GM19438 (cell line): ENCODE measurements around the gene EVC2.

Experiments
- ATAC-seq: cut with Tn5 transposase; IDR thresholded peaks from one replicate; pipeline ENCODE4 v1.9.1; 2021; ENCODE audit warnings: low read depth; ENCODE audit not compliant: unreplicated experiment

The EVC2 gene

DNA sequence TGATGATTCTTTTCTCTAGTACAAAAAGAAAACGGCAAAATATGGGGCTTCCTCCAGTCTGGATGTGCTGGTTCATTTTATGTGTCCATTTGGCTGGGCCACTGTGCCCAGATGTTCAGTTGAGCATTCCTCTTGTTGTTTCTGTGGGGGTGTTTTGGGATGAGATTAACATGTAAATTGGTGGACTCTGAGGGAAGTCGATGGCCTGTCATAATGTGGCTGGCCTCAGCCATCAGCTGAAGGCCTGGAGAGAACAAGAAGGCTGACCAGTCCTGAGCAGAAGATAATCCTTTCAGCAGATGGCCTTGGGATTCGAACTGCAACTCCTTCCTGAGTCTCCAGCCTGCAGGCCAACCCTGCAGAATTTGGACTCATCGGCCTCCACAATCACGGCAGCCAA is 136.7 kb downstream of the EVC2 start:
- no peak for ATAC-seq

DNA sequence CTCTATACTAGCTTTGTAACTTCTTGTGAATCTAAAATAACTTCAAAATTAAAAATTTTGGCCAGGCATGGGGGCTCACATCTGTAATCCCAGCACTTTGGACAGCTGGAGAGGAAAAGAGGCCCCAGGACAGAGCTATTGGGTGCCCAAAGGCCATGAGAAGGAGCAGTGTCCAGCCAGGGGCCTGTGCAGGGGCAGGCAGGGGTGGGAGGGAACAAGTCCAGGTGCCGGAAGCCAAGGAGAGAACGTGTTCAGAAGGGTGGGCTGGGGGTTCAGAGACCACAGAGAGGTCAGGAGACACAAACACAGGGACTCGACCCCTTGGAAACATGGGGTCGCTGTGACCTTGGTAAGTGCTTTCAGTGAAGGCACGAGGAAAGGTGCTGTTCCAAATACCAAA is 138.9 kb downstream of the EVC2 start:
- ATAC-seq: no peak

- ATAC-seq: no peak
These were observed 139.4 kb downstream of the EVC2 start for GRCh38 chr4:5568931-5569330.

- no peak for ATAC-seq
These were observed 140.0 kb downstream of the EVC2 start for GRCh38 chr4:5568336-5568735.

DNA sequence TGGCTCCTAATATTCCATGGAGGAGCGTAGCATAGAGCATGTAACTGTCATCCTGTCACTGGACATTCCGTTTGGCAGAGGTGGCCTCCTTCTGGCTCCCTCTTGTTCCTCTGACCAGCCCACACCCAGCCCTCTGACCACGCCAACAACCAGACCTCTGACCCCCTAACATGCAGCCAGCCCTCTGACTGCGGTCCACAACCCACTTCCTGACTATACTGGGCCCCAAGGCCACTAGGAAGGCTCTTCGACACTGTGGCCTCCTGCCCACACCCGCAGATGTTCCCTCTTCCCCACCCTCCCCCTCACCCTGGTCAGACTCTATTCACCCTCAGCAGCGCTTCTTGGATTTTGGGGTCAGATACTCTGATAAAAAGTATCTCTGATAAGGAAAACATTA is 141.4 kb downstream of the EVC2 start:
- no peak for ATAC-seq

GRCh38 chr4:5566526-5566925 is 141.8 kb downstream of the EVC2 start:
- no peak for ATAC-seq

DNA sequence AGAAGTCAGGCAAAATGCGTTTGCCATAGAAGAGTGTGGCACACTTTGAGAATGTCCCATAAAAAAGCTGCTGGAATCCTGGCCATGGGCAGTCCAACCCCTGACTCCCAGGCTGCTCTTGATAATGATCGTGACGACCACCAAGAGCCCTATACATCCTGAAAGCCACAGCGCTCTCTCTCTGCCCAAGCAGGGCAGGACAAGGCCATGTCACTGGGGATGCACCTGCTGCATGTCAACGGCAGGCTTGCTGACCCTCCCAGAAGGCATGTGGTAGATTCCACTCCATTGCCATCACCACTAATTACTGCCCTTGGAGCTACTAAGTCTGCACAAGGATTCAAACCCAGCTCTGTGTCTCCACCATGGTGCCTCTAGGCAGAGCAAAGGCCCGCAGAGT is 144.5 kb downstream of the EVC2 start:
- no peak for ATAC-seq

DNA sequence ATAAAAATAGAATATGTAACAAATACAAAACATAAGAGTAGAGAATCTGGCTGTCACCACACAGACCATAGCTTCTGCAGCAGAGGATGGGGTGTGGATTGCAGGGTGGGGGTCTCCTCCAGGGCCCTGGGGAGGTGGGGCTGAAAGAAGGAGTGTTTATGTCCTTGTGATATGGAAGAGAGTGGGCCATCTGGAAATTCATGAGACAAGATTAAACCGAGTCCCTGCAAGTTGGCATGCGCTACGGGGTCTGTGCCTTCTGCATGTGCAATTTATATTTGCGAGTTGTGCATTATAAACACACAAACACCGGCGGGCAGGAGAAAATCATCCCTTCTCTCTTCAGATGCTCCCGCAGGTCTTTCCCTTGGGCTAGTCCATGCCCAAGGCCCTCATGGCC is 145.9 kb downstream of the EVC2 start:
- no peak for ATAC-seq

DNA sequence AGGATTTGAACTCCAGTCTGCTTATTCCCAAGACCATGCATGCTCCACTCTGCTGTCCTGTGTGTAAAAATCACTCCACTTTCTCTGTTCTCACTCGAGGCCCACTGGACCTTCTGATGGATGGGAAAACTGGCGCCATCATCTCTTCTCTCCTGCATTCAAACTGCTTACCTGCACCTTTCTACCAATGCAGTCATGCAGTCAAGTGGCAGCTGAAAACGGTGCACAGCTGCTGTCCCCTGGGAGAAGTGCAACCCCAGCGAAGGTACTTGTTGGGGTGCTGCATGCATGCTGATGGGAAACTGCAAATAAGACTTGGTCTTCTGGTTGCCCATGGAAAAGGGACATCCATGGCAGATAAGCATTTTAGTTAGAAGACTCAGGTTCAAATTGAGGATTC is 147.1 kb downstream of the EVC2 start:
- ATAC-seq: no peak

DNA sequence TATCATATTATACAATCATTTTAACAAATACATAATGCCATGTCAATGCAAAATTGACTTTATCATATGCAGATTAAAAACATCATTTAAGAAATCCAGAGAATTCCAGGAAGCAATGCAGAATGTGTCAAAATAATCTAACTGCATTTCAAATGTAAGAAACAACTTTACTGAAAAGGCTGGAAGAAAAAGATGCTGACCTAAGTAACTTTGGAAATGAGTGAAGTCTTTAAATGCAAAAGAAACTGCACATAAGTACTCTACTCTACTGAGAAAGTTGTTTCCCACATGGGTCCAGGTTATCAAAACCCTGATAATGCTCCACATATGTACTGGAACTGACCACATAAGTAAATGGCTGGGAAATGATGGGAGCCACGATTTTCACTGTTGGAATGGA is 149.9 kb downstream of the EVC2 start:
- ATAC-seq: no peak

GRCh38 chr4:5554376-5554775 is 154.0 kb downstream of the EVC2 start:
- ATAC-seq: no peak

DNA sequence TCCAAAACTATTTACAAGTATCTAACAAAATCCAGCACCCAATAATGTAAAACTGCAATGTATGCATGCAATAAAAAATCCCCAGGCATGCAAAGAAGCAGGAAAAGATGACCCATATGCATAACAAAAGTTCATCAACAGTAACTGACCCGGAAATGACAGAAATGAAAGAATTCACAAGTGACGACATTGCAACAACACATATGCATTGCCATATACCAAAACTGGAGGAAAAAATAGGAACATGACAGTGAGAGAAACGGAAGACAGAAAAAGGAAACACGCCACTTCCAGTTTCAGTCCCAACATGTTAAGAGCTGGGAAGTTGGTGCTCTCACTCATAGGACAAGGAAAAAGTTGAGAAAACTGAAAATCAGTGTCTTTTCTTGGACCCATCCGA is 154.6 kb downstream of the EVC2 start:
- no peak for ATAC-seq

DNA sequence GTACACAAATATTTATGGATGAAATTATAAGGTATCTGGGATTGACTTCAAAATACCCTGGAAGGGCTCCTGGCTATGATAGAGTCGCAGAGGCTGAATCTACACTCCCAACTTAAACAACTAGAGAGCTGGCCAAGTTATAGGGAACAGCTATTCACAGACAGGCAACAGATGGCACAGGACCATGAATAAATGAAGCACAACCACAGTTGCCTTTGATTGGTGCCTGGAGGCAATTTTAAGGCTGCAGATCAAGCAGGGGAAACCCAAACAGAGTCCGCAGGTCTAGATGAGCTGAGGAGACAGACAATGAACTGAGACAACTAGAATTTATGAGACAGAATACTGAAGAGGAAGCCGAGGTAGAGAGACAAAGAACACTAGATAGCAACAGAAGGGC is 155.9 kb downstream of the EVC2 start:
- ATAC-seq: no peak

GRCh38 chr4:5547651-5548249 is 160.6 kb downstream of the EVC2 start:
- no peak for ATAC-seq

DNA sequence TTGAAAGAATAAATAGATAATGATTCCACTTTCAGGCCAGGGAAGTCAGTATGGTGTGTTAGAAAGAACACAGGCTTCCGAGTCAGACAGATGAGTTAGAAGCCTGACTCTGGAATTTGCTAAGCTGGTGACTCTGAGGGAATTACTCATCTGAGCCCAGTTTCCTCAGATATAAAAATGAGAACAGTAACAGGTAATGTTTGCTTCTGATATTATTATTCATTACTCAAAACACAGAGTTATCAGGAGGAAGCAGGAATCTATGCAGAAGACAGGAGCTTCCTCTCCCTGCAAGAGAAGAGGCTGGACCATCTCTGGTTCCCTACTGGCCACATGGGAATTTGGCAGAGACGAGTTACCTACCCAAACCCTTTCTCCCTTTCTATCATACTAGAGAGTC is 163.1 kb downstream of the EVC2 start:
- ATAC-seq: no peak

DNA sequence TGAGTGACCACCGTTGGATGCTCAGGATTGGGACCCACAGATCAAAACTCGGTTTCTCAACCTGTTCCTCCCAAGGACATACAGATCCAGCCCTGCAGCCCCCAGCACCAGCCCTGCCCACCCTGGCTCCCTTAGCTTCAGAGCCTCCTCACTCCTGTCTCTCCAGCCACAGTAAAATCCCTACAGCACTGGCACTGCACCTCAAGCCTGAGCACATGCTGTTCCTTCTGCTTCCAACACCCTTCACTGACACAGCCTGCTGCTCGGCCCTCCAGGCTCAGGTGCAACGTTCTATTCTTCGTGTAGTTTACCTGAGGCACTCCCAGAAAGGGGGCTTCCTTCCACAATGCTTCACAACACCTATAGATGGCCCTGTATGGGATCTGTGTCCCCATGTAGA is 163.6 kb downstream of the EVC2 start:
- ATAC-seq: no peak

GRCh38 chr4:5543681-5544080 is 164.7 kb downstream of the EVC2 start:
- ATAC-seq: no peak

- ATAC-seq: no peak
These were observed 167.2 kb downstream of the EVC2 start for GRCh38 chr4:5541169-5541568.

DNA sequence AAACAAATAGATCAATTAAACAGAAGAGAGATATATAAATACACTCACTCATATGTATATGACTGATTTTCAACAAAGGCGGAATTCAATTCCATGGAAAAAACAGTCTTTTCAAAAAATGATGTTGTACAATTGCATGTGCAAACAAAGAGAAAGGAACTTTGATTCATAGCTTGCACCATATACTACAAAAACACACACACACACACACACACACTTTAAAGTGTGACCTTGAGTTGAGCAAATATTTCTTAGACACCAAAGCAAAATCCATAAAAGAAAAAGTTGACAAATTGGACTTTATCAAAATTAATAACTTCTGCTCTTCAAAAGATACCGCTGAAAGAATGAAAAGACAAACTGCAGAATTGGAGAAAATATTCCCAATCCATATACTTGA is 168.8 kb downstream of the EVC2 start:
- ATAC-seq: no peak

- no peak for ATAC-seq
These were observed 176.3 kb downstream of the EVC2 start for GRCh38 chr4:5532100-5532499.

GRCh38 chr4:5528031-5528436 is 180.3 kb downstream of the EVC2 start:
- ATAC-seq: no peak

GRCh38 chr4:5527211-5527610 is 181.1 kb downstream of the EVC2 start:
- ATAC-seq: no peak
